GM23248 (cell line): ENCODE results near the gene USP31.

Experiments used
- EZH2 ChIP-seq: fragments of 200-600 bp; sonication (generic); IDR thresholded peaks from 2 replicates; pipeline ENCODE4 v1.6.1; 2018; ENCODE audit warnings: antibody characterized with exemption, mild to moderate bottlenecking; ENCODE audit not compliant: insufficient read depth, poor library complexity, severe bottlenecking
- EZH2phosphoT487 ChIP-seq: fragments of 200-600 bp; sonication (generic); IDR thresholded peaks from 2 replicates; pipeline ENCODE4 v1.6.1; 2018; ENCODE audit warnings: antibody characterized with exemption, moderate library complexity, mild to moderate bottlenecking, low read depth; ENCODE audit not compliant: insufficient read depth

- TF ChIP-seq EZH2: no peak
- no peak for TF ChIP-seq EZH2phosphoT487
These were observed 43.9 kb downstream of the USP31 start for GRCh38 chr16:23105309-23105708.
